HFF-Myc (cell line): ENCODE data around the gene CDK15.
"Not testable (repeated sequence)": the region's sequence is repeated elsewhere in the genome, so short reads cannot be mapped to it uniquely, and the experiment has no call there.

Experiments used
- DNase-seq: peaks from one replicate; pipeline ENCODE4 v3.0.0-alpha.2; 2011; ENCODE audit warnings: low read depth; ENCODE audit errors: extremely low read depth
- H3K4me3 ChIP-seq: replicated peaks from 2 replicates; pipeline ENCODE4 v1.5.1; 2011; ENCODE audit warnings: low read depth, mild to moderate bottlenecking, control low read depth, low read length
- CTCF ChIP-seq: IDR thresholded peaks from 2 replicates; pipeline ENCODE4 v1.5.1; 2012; ENCODE audit warnings: mild to moderate bottlenecking, low read depth, low read length, control low read depth; ENCODE audit errors: missing control alignments

Gene CDK15

GRCh38 chr2:201808027-201808426, 1.7 kb downstream of the CDK15 start:
- no peak for DNase-seq
- TF ChIP-seq CTCF: no peak
- peak overlapping the region; percentile 21; the same call in 1 of the 2 replicates for H3K4me3 ChIP-seq

- no peak for TF ChIP-seq CTCF
- DNase-seq: no peak
Measured at GRCh38 chr2:201809633-201810032, 3.3 kb downstream of the CDK15 start.

GRCh38 chr2:201810604-201811003, 4.3 kb downstream of the CDK15 start:
- not testable (repeated sequence) for DNase-seq, H3K4me3 ChIP-seq

More at GRCh38 chr2:201809633-201810032, 3.3 kb downstream of the CDK15 start:
- no peak overlapping the region for H3K4me3 ChIP-seq

GRCh38 chr2:201813996-201814760, 7.8 kb downstream of the CDK15 start:
- H3K4me3 ChIP-seq: no peak overlapping the region
- TF ChIP-seq CTCF: no peak
- DNase-seq: peak; percentile 95

- DNase-seq: no peak
- H3K4me3 ChIP-seq: no peak overlapping the region
- TF ChIP-seq CTCF: no peak
Measured at GRCh38 chr2:201816657-201817575, 10.6 kb downstream of the CDK15 start.

GRCh38 chr2:201820383-201821007, 14.2 kb downstream of the CDK15 start:
- H3K4me3 ChIP-seq: no peak overlapping the region
- no peak for DNase-seq
- TF ChIP-seq CTCF: no peak

GRCh38 chr2:201821080-201821479, 14.7 kb downstream of the CDK15 start:
- no peak overlapping the region for H3K4me3 ChIP-seq
- no peak for TF ChIP-seq CTCF
- DNase-seq: no peak
